ENCODE results near the gene N4BP2L2.

GRCh38 chr13:32407854-32408253, 130.7 kb downstream of the N4BP2L2 start:
- TF ChIP-seq POLR2A (IDR thresholded peaks at IDR 0.05; ENCODE audit: low read depth, low read length) (no peak), FOS (IDR thresholded peaks at IDR 0.05; ENCODE audit: borderline replicate concordance, insufficient read depth, low read length) (no peak), CTCF (IDR thresholded peaks at IDR 0.05; ENCODE audit: extremely low read depth in 1 of 2, insufficient read depth in 1 of 2, low read depth in 1 of 2, low read length in 2 of 2) (no peak)
